GM12891 (cell line): Measurements from ENCODE around the gene ASIC2.

ENCODE experiments used
- POLR2A ChIP-seq: IDR thresholded peaks from 2 replicates; pipeline ENCODE4 v1.6.1; 2011; ENCODE audit warnings: low read depth, low read length, control low read depth
- POLR2AphosphoS5 ChIP-seq: IDR thresholded peaks from 2 replicates; pipeline ENCODE4 v1.6.1; 2011; ENCODE audit warnings: low read depth, low read length, control low read depth
- POU2F2 ChIP-seq: IDR thresholded peaks from 2 replicates; pipeline ENCODE4 v1.6.1; 2011; ENCODE audit warnings: low read depth, mild to moderate bottlenecking, control low read depth, low read length, moderate library complexity
- SPI1 ChIP-seq: IDR thresholded peaks from 2 replicates; pipeline ENCODE4 v1.6.1; 2011; ENCODE audit warnings: low read depth, low read length, control low read depth
- TAF1 ChIP-seq: IDR thresholded peaks from 2 replicates; pipeline ENCODE4 v1.6.1; 2011; ENCODE audit warnings: low read depth, low read length, control low read depth

GRCh38 chr17:33091271-33091670 lies 201.8 kb downstream of the ASIC2 start:
- TF ChIP-seq POLR2A = no peak
- no peak for TF ChIP-seq TAF1
- TF ChIP-seq POLR2AphosphoS5 = no peak
- TF ChIP-seq SPI1 = no peak
- no peak for TF ChIP-seq POU2F2
